GM20000 (cell line): Measurements from ENCODE around the gene BTNL2.

Source experiments
- DNase-seq: peaks from one replicate; pipeline ENCODE4 v3.0.0; 2012; ENCODE audit warnings: low spot score
- CTCF ChIP-seq: IDR thresholded peaks from 2 replicates; pipeline ENCODE4 v1.5.1; 2012; ENCODE audit warnings: mild to moderate bottlenecking, control low read depth; ENCODE audit errors: extremely low read depth, missing control alignments

Gene BTNL2

GRCh38 chr6:32355018-32355417, 52.0 kb downstream of the BTNL2 start:
- DNase-seq = no peak
- no peak for TF ChIP-seq CTCF

- TF ChIP-seq CTCF = no peak
- no peak for DNase-seq
Measured at GRCh38 chr6:32353348-32353747, 53.6 kb downstream of the BTNL2 start.
